ENCODE data around the gene ATAD3A.
"Not testable (repeated sequence)": the region's sequence is repeated elsewhere in the genome, so short reads cannot be mapped to it uniquely, and the experiment has no call there.

ATAD3A gene

DNA sequence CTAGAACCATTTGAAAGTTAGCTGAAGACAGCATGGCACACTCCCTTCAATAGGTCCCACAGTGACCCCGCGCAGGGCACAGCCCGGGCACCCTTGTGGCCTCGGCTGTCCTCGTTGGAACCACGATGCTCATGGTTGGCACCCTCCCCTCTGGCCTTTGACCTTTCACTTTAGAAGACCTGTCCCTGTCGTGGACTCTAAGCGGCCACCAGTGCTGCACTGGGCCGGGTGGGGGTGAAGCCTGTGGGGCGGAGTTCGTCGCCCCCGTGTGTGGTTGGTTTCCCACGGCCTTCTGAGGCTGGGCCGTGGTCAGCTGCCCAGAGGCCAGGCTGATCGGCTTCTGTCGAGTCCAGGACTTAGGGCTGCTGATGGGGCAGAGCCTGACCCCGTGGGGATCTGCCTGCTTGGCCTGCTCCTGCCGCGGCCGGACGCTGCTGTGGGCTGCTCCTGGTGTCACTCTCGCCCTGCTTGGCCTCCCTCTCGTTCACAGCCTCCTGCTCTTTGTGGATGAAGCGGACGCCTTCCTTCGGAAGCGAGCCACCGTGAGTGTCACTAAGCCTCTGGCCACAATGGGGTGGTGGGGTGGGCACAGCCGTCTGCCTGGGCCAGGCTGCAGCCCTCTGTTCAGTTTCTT, 12.9 kb downstream of the ATAD3A start:
- not testable (repeated sequence) for DNase-seq

DNA sequence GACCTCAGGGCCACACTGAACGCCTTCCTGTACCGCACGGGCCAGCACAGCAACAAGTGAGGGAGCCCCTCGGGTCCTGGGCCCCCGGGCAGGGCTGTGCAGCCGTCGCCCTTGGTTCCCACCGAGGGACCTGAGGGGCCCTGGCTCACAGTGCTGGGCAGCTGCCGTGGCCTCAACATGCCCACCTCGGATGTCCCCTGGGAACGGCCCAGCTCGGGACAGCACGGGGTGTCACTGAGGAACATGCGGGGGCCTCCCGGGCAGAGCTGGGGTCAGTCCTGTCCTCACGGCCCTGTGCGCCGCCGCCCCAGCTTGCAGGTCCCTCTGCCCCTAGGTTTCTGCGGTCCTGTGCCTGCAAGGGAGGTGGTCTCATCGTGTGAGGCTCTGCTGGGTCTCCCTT, 14.5 kb downstream of the ATAD3A start:
- DNase-seq, result not testable (repeated sequence)

DNA sequence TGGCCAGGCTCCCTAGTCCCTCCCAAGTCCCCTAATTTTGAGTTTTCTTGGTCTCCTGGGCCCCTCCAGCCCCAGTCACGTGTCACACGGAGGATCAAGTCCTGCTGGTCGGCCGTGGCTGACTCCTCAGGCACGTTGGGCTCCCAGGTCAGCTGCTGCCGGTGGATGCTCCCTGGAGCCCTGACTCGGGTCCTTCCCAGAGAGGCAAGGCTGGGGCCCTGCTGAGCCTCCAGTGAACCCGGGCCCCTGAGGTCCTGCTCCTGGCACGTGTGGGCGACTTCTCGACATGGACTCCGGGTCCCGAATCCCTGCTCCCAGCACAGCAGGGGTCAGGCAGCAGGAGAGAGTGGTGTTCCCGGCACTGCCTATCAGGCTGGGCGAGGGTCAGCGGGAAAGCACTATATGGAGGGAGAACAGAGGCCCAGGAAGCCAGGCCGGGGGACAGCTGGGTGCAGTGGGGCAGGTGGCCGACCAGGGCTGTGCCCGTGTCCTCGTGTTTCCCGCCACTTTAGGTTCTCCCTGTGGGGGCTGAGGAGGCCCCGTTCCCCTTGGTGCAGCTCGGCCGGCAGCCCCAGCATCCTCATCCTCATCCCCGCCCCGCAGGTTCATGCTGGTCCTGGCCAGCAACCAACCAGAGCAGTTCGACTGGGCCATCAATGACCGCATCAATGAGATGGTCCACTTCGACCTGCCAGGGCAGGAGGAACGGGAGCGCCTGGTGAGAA, 15.3 kb downstream of the ATAD3A start:
- no peak for DNase-seq

DNA sequence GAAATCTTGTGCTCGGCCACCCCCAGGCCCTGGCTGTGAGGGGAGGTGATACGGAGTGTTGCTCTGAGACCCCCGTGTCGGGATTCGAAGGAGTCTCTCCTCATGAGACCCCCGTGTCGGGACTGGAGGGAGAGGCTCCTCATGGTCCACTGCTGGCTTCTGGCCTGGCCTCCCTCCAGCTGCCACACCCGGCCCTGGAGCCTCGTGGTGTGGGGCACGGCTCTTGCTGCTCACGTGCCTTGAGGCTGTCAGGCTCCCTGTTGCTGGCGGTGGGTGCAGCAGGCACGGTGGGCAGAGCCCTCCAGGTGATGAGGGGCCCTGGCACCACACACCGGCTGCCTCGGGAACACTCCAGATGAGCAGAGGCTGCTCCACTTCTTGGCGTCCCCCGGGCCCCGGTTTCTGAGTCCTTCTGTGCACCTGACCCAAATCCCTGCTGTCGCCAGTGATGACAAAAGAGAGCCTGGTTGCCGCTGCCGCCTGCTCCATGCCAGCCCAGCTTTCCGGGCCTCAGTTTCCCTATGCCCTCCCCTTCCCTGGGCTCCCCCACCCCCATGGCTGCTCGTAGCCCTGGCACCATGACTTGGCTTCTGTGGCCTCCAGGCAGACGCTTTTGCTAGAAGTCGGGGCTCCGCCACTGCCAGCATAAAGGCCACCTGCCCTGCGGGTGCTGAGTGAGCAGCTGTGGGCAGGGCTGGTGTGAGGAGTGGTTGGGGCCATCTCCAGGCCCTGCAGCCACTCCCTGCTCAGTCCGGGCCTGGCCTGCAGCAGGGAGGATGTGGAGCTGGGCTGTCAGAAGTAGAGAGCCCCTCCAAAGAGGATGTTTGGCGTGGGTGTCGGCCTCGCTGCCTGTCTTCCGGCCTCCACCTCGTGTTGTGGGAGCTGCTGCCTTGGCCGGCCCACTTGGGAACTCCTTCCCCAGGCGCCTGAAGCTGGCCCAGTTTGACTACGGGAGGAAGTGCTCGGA, 16.6 kb downstream of the ATAD3A start:
- DNase-seq, result no peak

DNA sequence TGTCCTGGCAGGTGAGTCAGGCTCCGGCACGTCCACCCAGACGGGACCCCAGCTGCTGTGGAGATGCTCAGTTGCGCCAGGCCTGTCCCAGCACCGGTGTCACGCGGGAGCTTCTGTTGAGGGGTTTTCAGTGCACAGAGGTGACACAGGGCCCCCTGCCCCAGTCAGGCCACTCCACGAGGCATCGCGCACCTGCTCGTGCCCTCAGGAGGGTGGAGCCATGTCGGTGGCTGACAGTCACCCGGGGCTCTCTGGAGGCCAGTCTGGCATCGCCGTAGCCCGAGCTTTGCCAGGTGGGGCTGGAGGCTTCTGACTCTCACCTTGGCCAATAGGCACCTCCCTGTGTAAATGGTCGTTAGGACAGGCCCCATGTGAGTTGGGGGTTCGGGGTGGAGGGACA, 17.4 kb downstream of the ATAD3A start:
- no peak for DNase-seq

DNA sequence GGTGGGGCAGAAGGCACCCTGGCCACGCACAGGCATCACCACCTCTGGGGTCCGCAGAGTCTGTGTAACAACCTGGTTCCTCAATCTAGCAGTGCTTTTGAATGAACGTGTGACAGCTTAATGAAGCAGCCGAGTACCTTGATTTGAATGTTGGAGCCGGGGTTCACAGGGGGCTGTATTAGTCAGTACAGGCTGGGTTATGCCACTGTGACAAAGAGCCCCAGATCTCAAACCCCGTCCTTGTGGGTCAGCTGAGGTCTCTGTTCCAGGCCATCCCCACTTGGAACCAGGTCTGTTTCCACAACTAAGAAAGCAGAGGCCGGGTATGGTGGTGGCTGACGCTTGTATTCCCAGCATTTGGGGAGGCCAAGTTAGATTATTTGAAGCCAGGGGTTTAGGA, 18.0 kb downstream of the ATAD3A start:
- no peak for DNase-seq

DNA sequence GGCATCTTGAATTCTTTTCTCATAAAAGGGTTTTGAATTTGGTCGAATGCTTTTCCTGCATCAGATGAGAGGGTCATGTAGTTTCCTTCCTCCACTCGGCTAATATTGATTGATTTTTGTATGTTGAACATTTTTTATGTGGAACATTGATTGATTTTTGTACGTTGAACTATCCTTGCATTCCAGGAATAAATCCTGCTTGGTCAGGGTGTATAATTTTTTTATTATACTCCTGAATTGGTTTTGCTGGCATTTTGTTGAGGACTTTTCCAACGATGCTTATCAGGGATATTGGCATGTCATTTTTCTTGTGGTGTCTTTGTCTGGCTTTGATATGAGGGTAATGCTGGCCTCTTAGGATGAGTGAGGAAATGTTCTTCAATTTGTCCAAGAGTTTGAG, 20.0 kb downstream of the ATAD3A start:
- DNase-seq, result no peak

DNA sequence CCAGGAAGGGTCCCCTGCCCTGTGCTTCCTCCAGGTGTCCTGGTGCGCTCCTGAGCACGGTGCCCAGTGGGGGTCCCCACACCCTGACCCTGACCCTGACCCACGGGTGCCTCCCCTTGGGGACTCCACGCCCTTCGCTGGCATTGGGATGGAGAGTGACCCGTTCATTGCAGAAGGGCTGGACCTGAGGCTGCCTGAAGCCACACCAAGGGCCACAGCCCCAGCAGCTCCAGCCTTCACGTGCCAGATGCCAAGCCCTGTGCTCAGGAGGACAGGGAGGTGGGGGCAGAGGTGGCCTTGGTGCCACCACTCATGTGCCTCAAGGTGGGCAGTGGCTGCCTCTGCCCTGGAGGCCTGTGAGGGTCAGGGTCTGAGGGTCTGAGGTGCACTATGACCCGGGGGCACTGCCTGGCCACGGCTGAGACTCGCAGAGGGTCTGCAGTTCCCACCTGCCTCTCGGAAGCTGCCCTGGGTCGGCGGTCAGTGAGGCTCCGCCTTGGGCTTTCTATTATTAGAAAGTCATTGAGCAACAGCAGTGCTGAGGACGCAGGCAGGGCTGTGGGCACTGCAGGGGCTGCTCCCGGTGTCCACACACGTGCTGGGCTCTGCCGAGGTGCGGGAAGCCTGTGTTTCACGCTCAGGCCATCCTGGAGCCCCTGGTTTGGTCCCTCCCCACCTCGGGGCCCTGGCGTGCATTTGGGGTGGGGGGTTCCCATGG, 21.4 kb downstream of the ATAD3A start:
- DNase-seq, result not testable (repeated sequence)

DNA sequence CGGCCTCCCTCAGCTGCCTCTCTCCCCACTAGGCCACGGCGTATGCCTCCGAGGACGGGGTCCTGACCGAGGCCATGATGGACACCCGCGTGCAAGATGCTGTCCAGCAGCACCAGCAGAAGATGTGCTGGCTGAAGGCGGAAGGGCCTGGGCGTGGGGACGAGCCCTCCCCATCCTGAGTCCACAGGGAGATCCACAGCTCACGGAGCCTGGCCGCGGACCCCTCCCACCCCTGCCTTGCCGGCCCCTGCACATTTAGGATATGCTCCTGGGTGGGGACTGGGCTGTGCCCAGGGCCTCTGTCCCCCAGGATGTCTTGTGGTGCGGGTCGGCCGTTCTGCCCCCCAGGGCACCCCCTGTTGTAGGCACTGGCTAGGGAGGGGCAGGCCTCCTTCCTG, 21.9 kb downstream of the ATAD3A start:
- not testable (repeated sequence) for DNase-seq

DNA sequence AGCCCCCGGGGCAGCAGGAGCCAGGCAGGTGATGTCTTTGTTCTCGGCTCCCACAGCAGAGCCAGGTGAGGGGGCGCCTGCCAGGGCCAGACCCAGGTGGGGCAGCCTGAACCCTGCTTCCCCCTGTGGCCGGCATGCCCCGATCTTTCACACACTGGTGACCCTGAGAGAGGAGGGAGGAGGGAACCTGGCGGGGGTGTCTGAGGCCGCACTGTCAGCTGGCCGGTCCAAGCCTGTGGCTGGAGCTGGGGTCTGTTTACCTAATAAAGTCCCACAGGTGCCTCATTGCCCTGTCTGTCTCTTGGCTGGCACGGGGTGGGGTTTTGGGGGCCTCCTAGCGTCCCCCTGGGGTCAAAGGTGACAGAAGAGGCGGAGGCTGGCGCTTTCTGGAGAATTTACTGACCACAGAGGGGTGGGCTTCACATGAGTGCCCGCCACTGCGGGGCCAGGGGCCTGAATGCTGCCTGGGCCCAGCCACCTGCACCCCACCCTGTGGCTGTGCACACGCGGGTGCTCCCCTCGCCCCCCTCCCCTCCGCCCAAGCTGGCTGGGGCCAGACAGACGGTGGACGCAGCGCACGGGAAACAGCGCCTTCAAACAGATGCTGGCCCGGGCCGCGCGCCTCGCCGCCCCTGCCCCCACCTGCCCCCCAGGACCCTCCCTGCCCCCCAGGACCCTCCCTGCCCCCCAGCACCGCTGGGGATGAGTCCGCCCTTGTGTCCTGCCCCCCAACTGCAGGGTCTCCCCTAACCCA, 22.6 kb downstream of the ATAD3A start:
- DNase-seq, result no peak

DNA sequence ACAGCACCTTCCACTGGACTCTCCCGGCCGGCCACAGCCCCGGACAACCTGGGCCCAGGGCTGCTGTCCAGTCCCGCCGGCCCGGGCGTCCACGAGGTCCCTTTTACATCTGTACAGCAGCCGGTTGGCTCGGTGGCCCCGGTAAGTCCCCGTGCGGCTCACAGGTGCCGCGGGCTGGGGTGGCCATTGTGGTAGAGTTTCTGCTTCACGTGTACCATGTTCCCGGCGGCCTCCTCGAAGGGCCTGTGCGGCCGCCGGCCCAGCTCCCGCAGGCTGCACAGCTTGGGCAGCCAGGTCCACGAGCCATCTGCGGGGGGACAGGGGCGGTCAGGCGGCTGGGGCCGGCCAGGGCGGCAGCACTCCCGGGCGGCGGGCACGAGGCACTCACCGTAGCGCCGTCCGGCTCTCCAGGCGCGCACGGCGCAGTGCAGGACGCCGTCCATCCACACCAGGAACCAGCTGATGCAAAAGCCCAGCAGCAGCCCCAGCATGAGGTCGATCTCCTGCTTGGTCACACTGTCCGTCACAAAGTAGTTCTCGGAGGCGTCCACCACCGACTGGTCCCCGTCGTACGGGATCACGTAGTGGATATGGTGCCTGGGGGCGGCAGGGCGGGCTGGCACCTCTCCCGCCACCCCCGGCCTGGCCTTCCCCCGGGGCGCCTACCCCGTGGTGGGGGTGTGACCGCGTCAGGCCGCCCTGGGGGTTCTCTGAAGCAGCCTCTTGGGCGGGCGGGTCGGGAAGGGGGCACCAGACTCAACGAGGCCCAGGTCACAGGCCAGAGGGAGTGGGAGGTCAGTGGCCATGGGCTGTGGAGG, 23.4 kb downstream of the ATAD3A start:
- no peak for DNase-seq

DNA sequence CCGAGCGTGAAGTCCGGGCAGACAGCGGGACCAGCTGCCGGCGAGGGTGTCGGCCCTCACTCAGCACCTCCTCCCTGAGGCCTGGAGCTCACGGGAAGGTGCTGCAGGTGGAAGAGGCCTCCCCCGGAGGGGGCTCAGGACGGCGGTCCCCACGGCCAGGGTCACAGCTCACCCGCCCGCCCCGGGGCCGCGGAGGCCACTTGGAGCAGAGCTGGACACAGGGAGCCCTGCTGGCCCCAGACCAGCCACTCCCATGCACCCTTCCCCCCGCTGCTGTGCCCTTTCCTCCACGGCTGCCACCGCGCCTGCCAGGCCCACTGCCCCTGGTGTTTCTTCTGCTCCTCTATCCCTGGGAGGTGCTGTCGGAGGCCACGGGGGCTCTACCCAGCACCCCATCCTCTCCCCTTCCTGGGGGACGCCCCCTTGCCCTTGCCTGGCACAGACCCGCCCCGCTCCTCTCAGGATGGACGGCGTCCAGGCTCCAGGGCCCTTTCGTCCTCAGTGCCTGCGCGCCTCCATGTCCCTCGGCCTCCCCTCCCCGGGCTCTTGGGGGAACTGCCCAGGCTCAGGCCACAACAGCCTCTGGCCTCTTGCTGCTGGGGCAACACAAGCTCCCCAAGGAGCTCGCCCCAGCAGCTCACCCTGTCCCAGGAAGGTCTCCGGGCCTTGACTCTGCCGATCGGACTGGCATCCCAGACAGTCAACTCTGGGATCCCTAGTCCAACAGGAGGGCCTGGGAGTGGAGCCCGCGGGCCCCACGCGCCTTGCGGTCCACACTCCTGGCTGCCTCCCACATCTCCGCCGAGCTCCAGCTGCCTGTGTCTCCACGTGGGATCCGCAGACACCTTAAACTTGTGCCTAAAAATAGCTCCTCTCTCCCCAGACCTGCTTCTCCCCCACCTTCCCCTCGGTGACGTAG, 24.3 kb downstream of the ATAD3A start:
- DNase-seq, result no peak

DNA sequence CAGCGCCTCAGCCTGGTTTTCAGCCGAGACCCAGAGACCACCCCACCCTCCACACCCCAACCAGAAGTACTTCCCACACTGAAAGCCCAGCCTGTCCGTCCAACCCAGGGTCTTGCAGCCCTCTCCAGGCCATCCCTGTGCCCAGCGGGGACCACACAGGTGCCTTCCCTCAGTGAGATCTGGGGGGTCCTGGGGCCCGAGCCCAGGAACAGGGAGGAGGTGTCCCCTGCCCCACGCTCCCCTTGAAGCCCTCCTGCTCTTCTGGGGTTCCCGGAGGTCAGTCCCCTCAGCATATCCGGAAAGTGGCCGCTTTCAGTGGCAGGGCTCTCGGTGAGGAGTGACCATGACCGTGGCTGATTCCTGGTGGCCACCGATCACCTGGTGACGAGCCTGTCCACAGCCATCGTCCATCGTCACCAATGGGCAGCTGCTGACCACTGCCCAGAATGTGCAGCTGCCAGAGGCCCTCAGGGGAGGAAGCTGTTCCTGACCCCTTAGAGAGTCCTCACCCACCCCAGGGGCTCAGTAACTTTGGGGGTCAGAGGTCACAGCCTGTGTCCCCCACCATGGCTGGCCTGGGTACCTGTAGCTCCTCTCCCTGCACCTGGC, 25.1 kb downstream of the ATAD3A start:
- no peak for DNase-seq

DNA sequence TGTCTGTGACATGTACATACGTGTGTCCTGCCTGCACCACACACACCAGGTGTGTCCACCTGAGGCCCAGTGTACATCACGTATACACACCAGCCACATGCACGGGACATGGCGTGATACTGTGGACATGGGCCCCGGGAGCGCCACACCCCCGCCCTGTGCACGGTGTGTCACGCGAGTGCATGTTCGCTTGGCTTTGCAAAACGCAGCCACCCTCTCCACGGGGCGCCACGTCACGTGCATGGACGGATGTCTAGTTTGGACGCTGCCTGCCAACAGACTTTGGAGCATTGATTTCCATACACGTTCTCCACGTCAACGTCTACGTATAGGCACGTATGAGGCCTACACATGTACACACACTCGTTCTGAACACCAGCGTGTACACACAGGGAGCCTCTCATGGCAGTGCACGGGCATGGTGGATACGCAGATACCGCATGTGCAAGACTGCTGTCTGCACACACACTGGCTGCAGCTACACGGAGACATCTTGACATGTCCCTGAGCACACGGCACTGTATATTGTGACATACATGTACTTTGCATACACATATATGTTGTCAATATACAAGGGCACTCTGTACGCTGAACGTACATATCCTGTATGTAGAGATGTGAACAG, 25.8 kb downstream of the ATAD3A start:
- no peak for DNase-seq

DNA sequence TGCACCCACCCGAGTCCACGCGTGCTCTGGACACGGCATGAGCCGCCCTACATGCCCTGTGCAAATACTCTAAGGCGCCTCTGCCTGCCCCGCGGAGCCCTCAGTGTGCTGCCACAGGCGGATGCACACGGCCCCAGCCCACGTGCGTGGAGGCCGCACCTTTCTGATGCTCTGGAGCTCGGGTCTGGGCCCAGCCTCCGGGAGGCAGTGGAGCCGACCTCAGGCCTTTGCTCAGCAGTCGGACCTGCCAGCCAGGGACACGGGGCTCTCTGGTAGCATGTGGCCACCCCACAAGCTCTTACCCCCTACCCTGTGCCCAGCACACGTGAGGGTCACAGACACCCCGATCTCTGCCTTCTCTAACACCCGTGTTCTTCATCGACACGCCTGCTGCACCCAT, 26.4 kb downstream of the ATAD3A start:
- DNase-seq, result no peak

DNA sequence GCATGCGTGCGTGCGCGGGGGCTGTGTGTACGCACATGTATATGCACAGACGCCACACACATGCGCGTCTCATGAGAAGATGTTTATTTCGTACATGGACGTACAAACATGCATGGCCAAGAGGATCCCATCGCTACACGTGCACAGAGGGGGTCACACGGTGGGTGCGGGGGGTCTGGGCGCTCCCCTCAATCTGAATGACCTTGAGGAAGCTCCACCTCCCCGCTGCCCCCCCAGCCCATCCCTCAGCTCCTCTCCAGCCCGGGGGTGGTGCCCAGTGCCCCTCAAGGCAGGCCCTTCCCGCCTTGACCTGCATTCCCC, 27.0 kb downstream of the ATAD3A start:
- DNase-seq, result no peak

DNA sequence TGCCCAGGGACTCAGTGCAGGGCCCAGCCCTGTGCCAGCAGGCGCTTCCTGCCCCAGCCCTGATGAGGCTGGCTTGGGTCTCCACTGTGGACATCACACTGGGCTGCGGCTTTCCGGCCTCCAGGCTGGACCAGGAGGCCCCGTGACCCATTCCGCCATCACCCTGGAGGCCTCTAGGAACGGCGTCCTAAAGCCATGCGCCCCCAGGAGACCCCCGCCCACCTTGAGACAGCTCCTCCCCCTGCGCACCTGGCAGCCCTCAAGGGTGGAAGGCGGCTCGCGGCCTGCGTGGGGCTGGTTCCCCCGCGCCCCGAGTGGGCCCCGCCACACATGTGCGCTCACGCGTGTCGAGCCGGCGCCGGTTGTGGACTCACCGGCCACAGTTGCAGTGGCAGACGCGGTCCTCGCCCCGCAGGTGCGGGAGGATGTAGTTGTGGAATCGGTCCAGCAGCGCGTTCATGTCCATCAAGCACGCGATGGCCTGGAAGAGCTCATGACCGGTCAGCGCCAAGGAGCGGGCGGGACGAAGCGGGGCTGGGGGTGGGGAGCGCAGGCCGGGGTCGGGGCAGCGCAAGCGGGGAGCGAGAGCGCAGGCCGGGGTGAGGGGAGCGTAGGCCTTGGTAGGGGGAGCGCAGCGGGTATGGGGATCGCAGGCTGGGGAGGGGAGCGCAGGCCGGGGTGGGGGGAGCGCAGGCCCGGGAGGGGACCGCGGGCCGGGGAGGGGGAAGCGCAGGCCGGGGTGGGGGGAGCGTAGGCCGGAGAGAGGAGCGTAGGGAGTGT, 27.5 kb downstream of the ATAD3A start:
- no peak for DNase-seq

DNA sequence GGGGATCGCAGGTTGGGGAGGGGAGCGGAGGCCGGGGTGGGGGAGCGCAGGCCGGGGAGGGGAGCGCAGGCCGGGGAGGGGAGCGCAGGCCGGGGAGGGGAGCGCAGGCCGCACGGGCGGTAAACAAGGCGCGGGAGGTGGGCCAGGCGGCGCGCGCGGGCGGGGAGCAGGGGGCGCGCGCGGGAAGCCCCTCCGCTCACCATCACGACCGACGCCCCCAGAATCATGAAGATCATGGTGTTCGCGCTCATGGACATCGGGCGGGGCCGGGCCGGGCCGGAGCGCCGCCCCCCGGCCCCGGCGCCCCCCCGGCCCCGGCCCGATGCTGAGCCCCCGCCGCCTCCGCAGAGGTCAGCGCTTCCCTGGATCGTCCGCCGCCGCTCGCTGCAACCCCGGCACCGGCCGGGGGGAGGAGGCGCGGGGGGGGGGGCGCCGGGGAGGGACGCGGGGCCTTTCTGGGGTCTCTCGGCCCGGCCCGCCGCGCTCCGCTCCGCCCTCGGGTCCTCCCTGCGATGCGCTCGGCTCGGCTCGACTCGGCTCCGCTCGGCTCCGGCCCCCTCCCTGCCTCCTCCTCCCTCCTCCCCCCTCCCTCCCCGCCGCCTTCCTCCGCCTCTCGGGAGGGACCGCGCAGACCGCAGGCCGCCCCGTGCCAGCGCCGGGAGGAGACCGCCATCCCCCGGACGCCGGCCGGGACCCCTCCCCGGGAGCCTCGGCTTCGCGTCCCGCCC, 28.3 kb downstream of the ATAD3A start, which contains the start of gene TMEM240:
Gene TMEM240, minus strand, starts transcription at position 535 of the 728 bp plus-strand sequence. Its CDS starts 278 bp downstream, at position 257.
- DNase-seq, result no peak

Data from GF-D8 (cell line).